ENCODE results near the gene THTPA. TPM values are rescaled to one million over a fixed set of nuclear protein-coding genes. Genes with fewer than 3 reads are reported as not detected.
A peak's percentile ranks its signal among the peaks of the same experiment; 100 is the strongest.

The THTPA gene, protein sequence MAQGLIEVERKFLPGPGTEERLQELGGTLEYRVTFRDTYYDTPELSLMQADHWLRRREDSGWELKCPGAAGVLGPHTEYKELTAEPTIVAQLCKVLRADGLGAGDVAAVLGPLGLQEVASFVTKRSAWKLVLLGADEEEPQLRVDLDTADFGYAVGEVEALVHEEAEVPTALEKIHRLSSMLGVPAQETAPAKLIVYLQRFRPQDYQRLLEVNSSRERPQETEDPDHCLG
- total RNA-seq: 8.2 TPM
- 10 to 100 TPM; 11.1 to 14.2 (median 13.4) TPM for polyA plus RNA-seq (ENCODE audit: insufficient read depth in 1 of 8, insufficient read length in 8 of 8, low replicate concordance in 1 of 8)
- long read RNA-seq, donor 1, partial matches to known transcripts: 0 of 5 reads
- long read RNA-seq, donor 1, other reads (novel, unspliced or antisense): 0 of 5 reads
- long read RNA-seq, donor 2, partial matches to known transcripts: 0 of 3 reads
- long read RNA-seq, donor 2, other reads (novel, unspliced or antisense): 0 of 3 reads
- long read RNA-seq, donor 3, transcript THTPA-205 (2 exons, 571 nt): major isoform, 5 of 7 reads
- long read RNA-seq, donor 3, partial matches to known transcripts: 0 of 7 reads
- long read RNA-seq, donor 3, other reads (novel, unspliced or antisense): 0 of 7 reads
- long read RNA-seq, donor 4, partial matches to known transcripts: 0 of 4 reads
- long read RNA-seq, donor 4, other reads (novel, unspliced or antisense): 0 of 4 reads
- long read RNA-seq, donor 5, transcript THTPA-205 (2 exons, 571 nt): major isoform, 10 of 13 reads
- long read RNA-seq, donor 5, partial matches to known transcripts: 0 of 13 reads
- long read RNA-seq, donor 5, other reads (novel, unspliced or antisense): 0 of 13 reads
- long read RNA-seq, donor 6, transcript THTPA-205 (2 exons, 571 nt): major isoform, 8 of 9 reads
- long read RNA-seq, donor 6, partial matches to known transcripts: 0 of 9 reads
- long read RNA-seq, donor 6, other reads (novel, unspliced or antisense): 0 of 9 reads
- long read RNA-seq, donor 7, partial matches to known transcripts: 0 of 3 reads
- long read RNA-seq, donor 7, other reads (novel, unspliced or antisense): 0 of 3 reads
- long read RNA-seq, donor 8, transcript THTPA-205 (2 exons, 571 nt): major isoform, 5 of 9 reads
- long read RNA-seq, donor 8, partial matches to known transcripts: 0 of 9 reads
- long read RNA-seq, donor 8, other reads (novel, unspliced or antisense): 0 of 9 reads
- long read RNA-seq, donor 9, transcript THTPA-205 (2 exons, 571 nt): major isoform, 5 of 5 reads
- long read RNA-seq, donor 9, partial matches to known transcripts: 0 of 5 reads
- long read RNA-seq, donor 9, other reads (novel, unspliced or antisense): 0 of 5 reads
- long read RNA-seq, donor 10, transcript THTPA-205 (2 exons, 571 nt): major isoform, 6 of 7 reads
- long read RNA-seq, donor 10, partial matches to known transcripts: 0 of 7 reads
- long read RNA-seq, donor 10, other reads (novel, unspliced or antisense): 0 of 7 reads
- long read RNA-seq, donor 11, transcript THTPA-205 (2 exons, 571 nt): major isoform, 6 of 8 reads
- long read RNA-seq, donor 11, partial matches to known transcripts: 0 of 8 reads
- long read RNA-seq, donor 11, other reads (novel, unspliced or antisense): 0 of 8 reads

DNA sequence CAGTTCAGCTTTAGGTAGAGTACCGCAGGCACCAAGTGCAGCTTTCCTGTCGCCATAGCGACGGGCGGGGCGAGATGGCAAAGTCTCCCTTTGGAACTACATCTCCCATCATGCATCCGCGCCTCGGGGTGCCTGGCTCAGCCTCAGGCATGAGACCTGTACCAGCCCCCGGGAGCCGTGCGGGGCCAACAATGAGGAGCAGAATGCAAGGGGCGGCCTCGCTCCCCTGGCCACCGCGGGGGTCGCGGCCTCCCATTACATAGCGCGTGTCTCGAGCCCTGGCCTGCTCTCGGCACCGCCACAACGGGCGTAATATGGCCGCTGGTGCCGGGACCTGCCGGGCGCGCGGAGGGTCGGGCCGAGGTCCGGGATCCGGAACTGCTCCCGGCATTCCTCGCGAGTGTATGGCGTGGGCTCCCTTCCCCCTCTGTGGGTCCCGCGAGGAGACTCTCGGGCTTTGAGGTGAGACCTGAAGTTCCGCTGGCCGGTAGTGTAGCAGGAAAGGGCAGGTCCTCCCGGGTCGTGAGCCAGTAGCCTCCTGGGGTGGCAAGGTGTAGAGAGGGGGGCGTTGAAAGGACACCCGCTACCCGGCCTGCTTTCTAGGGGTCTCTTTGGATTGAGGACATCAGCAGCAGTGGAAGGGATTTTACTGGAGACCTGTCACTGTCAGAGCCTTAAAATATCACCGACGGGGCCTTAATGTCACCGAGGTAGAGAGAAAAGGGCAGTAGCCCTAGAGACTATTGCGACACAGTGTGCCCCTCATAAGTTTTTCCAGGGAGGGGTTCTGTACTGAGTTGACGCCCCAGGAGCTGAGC is at the start of gene THTPA:
Gene THTPA (plus strand): TSS at position 390 of the 818 bp plus-strand sequence. CDS start 487 bp downstream, outside the sequence.
- no peaks in the 10 kb centered on the region for H3K9me3 ChIP-seq (replicated peaks; ENCODE audit: control insufficient read depth, low read depth, low read length)
- peak; percentile 96 for DNase-seq
- under 1% methylated on average over 52 of the region's 54 CpGs for WGBS (ENCODE audit: insufficient coverage)

DNA sequence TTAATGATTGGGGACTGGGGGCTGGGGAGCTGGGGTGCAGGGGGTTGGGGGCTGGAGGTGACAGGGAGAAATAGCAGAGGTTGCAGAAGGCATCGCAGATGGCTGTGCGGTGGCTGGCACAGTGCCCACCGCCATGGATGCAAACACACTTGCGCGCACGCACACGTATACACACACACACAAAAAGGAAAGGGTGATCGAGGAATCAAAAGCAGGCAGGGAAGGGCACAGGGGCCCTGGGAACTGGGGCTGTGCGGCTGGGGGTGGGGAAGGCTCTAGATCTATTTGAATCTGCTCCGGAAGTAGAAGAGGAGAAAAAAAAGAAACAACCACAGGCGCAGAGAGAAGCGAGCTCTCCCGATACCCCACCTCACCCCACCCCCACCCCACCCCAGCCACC is 43.9 kb upstream of the THTPA start:
- no CpG with 5 or more reads among the region's 13 CpGs for WGBS (ENCODE audit: insufficient coverage)
- H3K4me3 ChIP-seq (ENCODE audit: low read length): no peak overlapping the region
- no peaks in the 10 kb centered on the region for H3K27me3 ChIP-seq (ENCODE audit: control insufficient read depth, insufficient read depth, low read length)
- DNase-seq: no peak
- no peak overlapping the region for H3K27ac ChIP-seq (ENCODE audit: low read length)
- H3K36me3 ChIP-seq (ENCODE audit: control insufficient read depth, insufficient read depth, low read length): no peaks in the 10 kb centered on the region
- peaks cover 19% of the 10 kb centered on the region for H3K4me1 ChIP-seq (ENCODE audit: control insufficient read depth, insufficient read depth, low read length)
- no peaks in the 10 kb centered on the region for H3K9me3 ChIP-seq (replicated peaks; ENCODE audit: control insufficient read depth, low read depth, low read length)

More for the DNA sequence above, at the start of gene THTPA:
- H3K27me3 ChIP-seq (ENCODE audit: control insufficient read depth, insufficient read depth, low read length): peaks cover 4% of the 10 kb centered on the region
- peaks cover 28% of the 10 kb centered on the region for H3K36me3 ChIP-seq (ENCODE audit: control insufficient read depth, insufficient read depth, low read length)
- peak within 1 kb of the TSS; percentile 99 for H3K4me3 ChIP-seq (ENCODE audit: low read length)
- H3K27ac ChIP-seq (ENCODE audit: low read length): peak within 1 kb of the TSS; percentile 95
- peaks cover 16% of the 10 kb centered on the region for H3K4me1 ChIP-seq (ENCODE audit: control insufficient read depth, insufficient read depth, low read length)

DNA sequence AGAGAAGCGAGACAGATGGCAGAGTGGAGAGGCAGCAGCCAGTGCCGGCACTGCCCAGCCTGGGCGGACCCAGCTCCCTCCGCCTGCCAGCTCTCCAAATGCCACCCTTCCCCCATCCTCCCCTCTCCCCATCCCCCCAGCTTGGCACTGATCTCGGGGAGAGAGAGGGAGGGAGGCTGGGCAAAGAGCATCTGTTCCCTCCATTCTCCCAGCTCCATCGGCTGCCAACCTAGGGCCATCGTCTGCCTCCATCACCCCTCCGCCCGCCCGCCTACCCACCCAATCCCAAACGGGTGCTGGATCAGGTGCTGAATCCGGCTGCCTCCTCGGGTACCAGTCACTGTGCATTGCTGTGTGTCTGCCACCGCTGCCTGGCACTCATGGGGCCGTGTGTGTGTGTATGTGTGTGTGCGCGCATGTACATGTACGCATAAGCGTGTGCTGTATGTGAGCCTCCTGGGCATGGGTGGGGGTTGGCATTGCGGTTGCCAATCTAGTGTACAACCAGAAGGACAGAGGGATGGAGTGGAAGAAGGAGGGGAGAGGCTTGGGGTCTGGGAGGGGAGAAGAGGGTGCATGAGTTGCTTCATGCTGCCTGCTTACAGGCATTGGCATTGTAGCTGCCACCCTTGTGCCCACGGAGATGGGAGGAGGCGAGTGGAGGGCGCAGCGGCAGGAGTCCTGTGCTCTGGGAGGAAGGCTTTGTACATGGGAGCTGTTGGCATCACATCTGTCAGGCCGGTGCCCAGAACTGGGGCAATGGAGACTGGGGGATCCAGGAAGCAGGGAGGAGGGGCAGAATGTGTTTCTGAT is 42.9 kb upstream of the THTPA start:
- Histone ChIP-seq H3K36me3 (ENCODE audit: control insufficient read depth, insufficient read depth, low read length) (no peaks in the 10 kb centered on the region), H3K4me1 (ENCODE audit: control insufficient read depth, insufficient read depth, low read length) (peaks cover 19% of the 10 kb centered on the region), H3K27ac (ENCODE audit: low read length) (no peak overlapping the region), H3K4me3 (ENCODE audit: low read length) (no peak overlapping the region), H3K9me3 (replicated peaks; ENCODE audit: control insufficient read depth, low read depth, low read length) (no peaks in the 10 kb centered on the region), H3K27me3 (ENCODE audit: control insufficient read depth, insufficient read depth, low read length) (no peaks in the 10 kb centered on the region)
- DNase-seq: peak; percentile 63
- 87% methylated on average over 19 of the region's 25 CpGs for WGBS (ENCODE audit: insufficient coverage)

DNA sequence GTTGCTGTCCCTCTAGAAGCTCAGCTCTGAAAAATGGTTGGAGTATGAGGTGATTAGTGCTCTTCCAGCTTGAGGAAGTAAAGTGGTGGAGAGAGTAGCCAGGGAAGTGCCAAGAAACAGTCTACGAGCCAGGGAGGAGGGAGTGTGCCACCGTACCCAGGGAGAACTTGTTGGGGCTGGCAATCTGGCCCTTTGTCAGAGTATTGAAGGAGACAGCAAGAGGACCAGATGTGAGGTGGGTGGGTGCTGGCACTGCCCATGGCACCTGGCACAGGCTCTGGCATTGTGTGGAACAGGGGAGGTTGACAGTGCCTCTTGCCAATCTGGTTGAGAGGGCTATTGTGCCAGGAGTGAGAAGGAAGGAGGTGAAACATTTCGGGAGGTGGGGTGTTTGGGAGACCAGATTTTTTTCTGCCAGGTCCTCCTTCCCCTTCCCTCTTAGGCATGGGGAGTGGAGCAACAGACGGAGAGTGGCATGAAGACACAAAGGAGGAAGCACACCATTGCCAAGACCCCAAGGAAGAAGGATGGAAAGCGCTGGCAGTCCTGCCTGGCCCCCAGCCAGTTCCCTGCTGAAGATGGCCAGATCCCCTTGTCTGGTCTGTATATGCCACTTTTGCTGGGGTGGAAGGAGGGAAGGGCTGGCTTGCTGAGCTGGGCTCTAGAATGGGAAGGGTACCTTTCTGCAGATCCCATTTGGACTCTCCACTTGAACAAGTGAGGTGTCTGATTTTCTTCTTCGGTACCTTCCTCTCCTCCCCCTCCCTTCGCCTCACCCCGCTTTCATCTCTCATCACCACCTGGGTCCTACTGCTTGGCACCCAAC is 42.0 kb upstream of the THTPA start:
- Histone ChIP-seq H3K27me3 (ENCODE audit: control insufficient read depth, insufficient read depth, low read length) (no peaks in the 10 kb centered on the region), H3K36me3 (ENCODE audit: control insufficient read depth, insufficient read depth, low read length) (no peaks in the 10 kb centered on the region), H3K4me1 (ENCODE audit: control insufficient read depth, insufficient read depth, low read length) (peaks cover 19% of the 10 kb centered on the region), H3K9me3 (replicated peaks; ENCODE audit: control insufficient read depth, low read depth, low read length) (no peaks in the 10 kb centered on the region), H3K27ac (ENCODE audit: low read length) (no peak overlapping the region), H3K4me3 (ENCODE audit: low read length) (no peak overlapping the region)
- 87% methylated on average over 7 of the region's 8 CpGs for WGBS (ENCODE audit: insufficient coverage)
- no peak for DNase-seq

- Histone ChIP-seq H3K4me3 (ENCODE audit: low read length) (no peak overlapping the region), H3K27ac (ENCODE audit: low read length) (no peak overlapping the region), H3K27me3 (ENCODE audit: control insufficient read depth, insufficient read depth, low read length) (no peaks in the 10 kb centered on the region), H3K36me3 (ENCODE audit: control insufficient read depth, insufficient read depth, low read length) (no peaks in the 10 kb centered on the region), H3K9me3 (replicated peaks; ENCODE audit: control insufficient read depth, low read depth, low read length) (no peaks in the 10 kb centered on the region), H3K4me1 (ENCODE audit: control insufficient read depth, insufficient read depth, low read length) (peaks cover 19% of the 10 kb centered on the region)
- peak; percentile 46 for DNase-seq
- WGBS (ENCODE audit: insufficient coverage): 90% methylated on average over 2 of the region's 3 CpGs
Observed at GRCh38 chr14:23514644-23514957, 41.5 kb upstream of the THTPA start.

- H3K36me3 ChIP-seq (ENCODE audit: control insufficient read depth, insufficient read depth, low read length): peaks cover 2% of the 10 kb centered on the region
- H3K4me1 ChIP-seq (ENCODE audit: control insufficient read depth, insufficient read depth, low read length): peaks cover 17% of the 10 kb centered on the region
- no CpG with 5 or more reads among the region's 6 CpGs for WGBS (ENCODE audit: insufficient coverage)
- H3K27ac ChIP-seq (ENCODE audit: low read length): no peak overlapping the region
- no peak overlapping the region for H3K4me3 ChIP-seq (ENCODE audit: low read length)
- no peak for DNase-seq
- no peaks in the 10 kb centered on the region for H3K27me3 ChIP-seq (ENCODE audit: control insufficient read depth, insufficient read depth, low read length)
- H3K9me3 ChIP-seq (replicated peaks; ENCODE audit: control insufficient read depth, low read depth, low read length): no peaks in the 10 kb centered on the region
Observed at GRCh38 chr14:23517650-23518326, 38.3 kb upstream of the THTPA start.

- Histone ChIP-seq H3K27me3 (ENCODE audit: control insufficient read depth, insufficient read depth, low read length) (no peaks in the 10 kb centered on the region), H3K9me3 (replicated peaks; ENCODE audit: control insufficient read depth, low read depth, low read length) (no peaks in the 10 kb centered on the region), H3K4me1 (ENCODE audit: control insufficient read depth, insufficient read depth, low read length) (peaks cover 8% of the 10 kb centered on the region), H3K27ac (ENCODE audit: low read length) (no peak overlapping the region), H3K4me3 (ENCODE audit: low read length) (no peak overlapping the region), H3K36me3 (ENCODE audit: control insufficient read depth, insufficient read depth, low read length) (peaks cover 2% of the 10 kb centered on the region)
- WGBS (ENCODE audit: insufficient coverage): 60% methylated on average over 2 of the region's 4 CpGs
- DNase-seq: no peak
Observed at GRCh38 chr14:23518709-23519108, 37.4 kb upstream of the THTPA start.
